Spleen (tissue), 11 donors: ENCODE results near the gene MICU1. TPM values are rescaled to one million over a fixed set of nuclear protein-coding genes. Genes with fewer than 3 reads are reported as not detected.

Source experiments
- DNase-seq: peaks from one replicate; pipeline ENCODE4 v3.0.0-alpha.2; 2020
- H3K27ac ChIP-seq, 8 donors: fragments of 200-600 bp; sonication (generic) in 7 of 8; 1 replicate in 4 of 8; 2 replicates in 4 of 8; pipeline versions ENCODE4 v1.5.0 to v1.8.0; 2016 to 2021; ENCODE audit warnings: inconsistent platforms in 4 of 8, mild to moderate bottlenecking in 4 of 8, moderate library complexity in 1 of 8
- H3K27me3 ChIP-seq, 7 donors: fragments of 200-600 bp; sonication (generic) in 6 of 7; replicated peaks in 1 of 7; 1 replicate in 4 of 7; 2 replicates in 3 of 7; pipeline versions ENCODE4 v1.5.0 to v1.8.0; 2016 to 2021; ENCODE audit warnings: inconsistent platforms in 3 of 7, mild to moderate bottlenecking in 1 of 7
- H3K36me3 ChIP-seq, 6 donors: fragments of 200-600 bp; sonication (generic) in 5 of 6; 1 replicate in 4 of 6; 2 replicates in 2 of 6; pipeline versions ENCODE4 v1.5.0 to v1.8.0; 2016 to 2021; ENCODE audit warnings: inconsistent platforms in 2 of 6
- H3K4me1 ChIP-seq, 6 donors: fragments of 200-600 bp; sonication (generic) in 5 of 6; 1 replicate in 3 of 6; 2 replicates in 3 of 6; pipeline versions ENCODE4 v1.5.0 to v1.8.0; 2016 to 2021; ENCODE audit warnings: inconsistent platforms in 3 of 6
- H3K4me3 ChIP-seq, 8 donors: fragments of 200-600 bp; sonication (generic) in 7 of 8; 1 replicate in 4 of 8; 2 replicates in 4 of 8; pipeline versions ENCODE4 v1.5.0 to v1.8.0; 2016 to 2021; ENCODE audit warnings: inconsistent platforms in 4 of 8, mild to moderate bottlenecking in 4 of 8, moderate library complexity in 2 of 8
- H3K9me3 ChIP-seq, 8 donors: fragments of 200-600 bp; sonication (generic) in 7 of 8; 1 replicate in 4 of 8; 2 replicates in 4 of 8; pipeline versions ENCODE4 v1.5.0 to v1.8.0; 2016 to 2021; ENCODE audit warnings: inconsistent platforms in 4 of 8
- CTCF ChIP-seq, 11 experiments: fragments of 200-600 bp in 7 of 11; fragments of 450-650 bp in 4 of 11; sonication (generic) in 4 of 11; IDR thresholded peaks in 8 of 11; conservative IDR thresholded peaks in 3 of 11; 1 replicate in 7 of 11; 2 replicates in 4 of 11; pipeline versions ENCODE4 v1.4.0 to v1.8.0; 2016 to 2021; ENCODE audit warnings: antibody characterized with exemption in 11 of 11, inconsistent platforms in 4 of 11, mild to moderate bottlenecking in 1 of 11
- POLR2A ChIP-seq, 3 donors: fragments of 450-650 bp; IDR thresholded peaks; one replicate each; pipeline ENCODE4 v1.5.1; 2017; ENCODE audit warnings: antibody characterized with exemption in 3 of 3, mild to moderate bottlenecking in 1 of 3
- POLR2AphosphoS5 ChIP-seq, 3 donors: sonication (generic); formaldehyde crosslinking; IDR thresholded peaks; one replicate each; pipeline ENCODE4 v1.5.1; 2017; ENCODE audit warnings: antibody characterized with exemption in 3 of 3
- WGBS, 5 donors: extraction: QIAGEN DNeasy Blood & Tissue Kit in 3 of 5; methylation state at CpG; one replicate each; pipeline versions ENCODE4 v1.1.5 to v1.1.7; 2013 to 2018; 5-methylcytosine and 5-hydroxymethylcytosine counted together
- intact Hi-C: fragments of 100-400 bp; cut with DNase I; formaldehyde crosslinking; loops from one replicate; pipeline ENCODE4 v1.15.0; 2023; ENCODE audit warnings: low total_unique reads
- polyA plus RNA-seq, 3 donors: library from polyadenylated mRNA; stranded (reverse); fragments of 200-250 nt; gene quantifications; one replicate each; pipeline ENCODE4 v1.2.1, GENCODE V29; 2013
- total RNA-seq, 7 donors: library from RNA; depleted of rRNA in 3 of 7; stranded (reverse); fragments of >200 nt in 3 of 7; fragmentation: NEBNext Ultra II Directional in 4 of 7; extraction: Animal tissue kit (Norgen Biotek cat#: 25700) in 4 of 7; gene quantifications; one replicate each; pipeline versions ENCODE4 v1.1.0 to v1.2.1, GENCODE V29; 2016 to 2021
- donor health status: healthy with polysubstance abuse.
- donor health status: DM: no; HTN: no; CAD: no; lungs with moderate emphysema.
- donor health status: DM: no; HTN: no; CAD: no.
- donor health status: Bipolar disorder and iron deficiency.
- donor health status: healthy.
- donor health status: DM: no; HTN: no; CAD: no.
- donor health status: DM: yes; HTN: yes; CAD: no.

The MICU1 gene
- total and polyA plus RNA-seq, 10 donors = 16.4 to 58.4 (median 46.5) TPM

- 90 to 96% (median 90%) methylated on average over 3 of the region's 3 CpGs for WGBS, 5 donors
- TF ChIP-seq POLR2AphosphoS5 (IDR thresholded peaks at IDR 0.05) (no peak), POLR2A (IDR thresholded peaks at IDR 0.05) (no peak), CTCF (IDR thresholded peaks at IDR 0.05 in 8 of 11, conservative IDR thresholded peaks at IDR 0.05 in 3 of 11) (no peak)
- peaks cover 0 to 5% (median 0%) of the 10 kb centered on the region in 6 donors for H3K4me1 ChIP-seq
- no peaks in the 10 kb centered on the region for H3K9me3 ChIP-seq
- no peak overlapping the region for H3K27ac ChIP-seq
- intact Hi-C loops = no loop called here
- DNase-seq = no peak
- peaks cover 0 to 31% (median 0%) of the 10 kb centered on the region in 6 donors for H3K36me3 ChIP-seq
- H3K27me3 ChIP-seq = no peaks in the 10 kb centered on the region
- H3K4me3 ChIP-seq = no peak overlapping the region
Measured at GRCh38 chr10:72462261-72462660, 163.6 kb downstream of the MICU1 start.

GRCh38 chr10:72461085-72461484, 164.8 kb downstream of the MICU1 start:
- TF ChIP-seq POLR2A (IDR thresholded peaks at IDR 0.05) = no peak
- intact Hi-C loops = no loop called here
- H3K4me1 ChIP-seq = peaks cover 0 to 17% (median 2%) of the 10 kb centered on the region in 6 donors
- no peaks in the 10 kb centered on the region for H3K9me3 ChIP-seq
- no peaks in the 10 kb centered on the region for H3K27me3 ChIP-seq
- peaks cover 0 to 31% (median 0%) of the 10 kb centered on the region in 6 donors for H3K36me3 ChIP-seq
- no peak for DNase-seq
- H3K27ac ChIP-seq = no peak overlapping the region
- 50 to 69% (median 64%) methylated on average over 2 of the region's 2 CpGs for WGBS, 5 donors
- no peak overlapping the region for H3K4me3 ChIP-seq

GRCh38 chr10:72460284-72460876, 165.5 kb downstream of the MICU1 start:
- H3K4me3 ChIP-seq = no peak overlapping the region
- no peaks in the 10 kb centered on the region for H3K9me3 ChIP-seq

GRCh38 chr10:72459301-72459700, 166.6 kb downstream of the MICU1 start:
- Histone ChIP-seq H3K27me3 (no peaks in the 10 kb centered on the region), H3K36me3 (peaks cover 0 to 35% (median 0%) of the 10 kb centered on the region in 6 donors), H3K4me1 (peaks cover 0 to 20% (median 2%) of the 10 kb centered on the region in 6 donors), H3K9me3 (no peaks in the 10 kb centered on the region), H3K4me3 (no peak overlapping the region), H3K27ac (no peak overlapping the region)
- DNase-seq = no peak
- 75 to 83% (median 77%) methylated on average over 3 of the region's 3 CpGs for WGBS, 5 donors
- intact Hi-C loops = no loop called here
- no peak for TF ChIP-seq CTCF (IDR thresholded peaks at IDR 0.05 in 8 of 11, conservative IDR thresholded peaks at IDR 0.05 in 3 of 11)
- no peak for TF ChIP-seq POLR2A (IDR thresholded peaks at IDR 0.05)
- no peak for TF ChIP-seq POLR2AphosphoS5 (IDR thresholded peaks at IDR 0.05)

More at GRCh38 chr10:72460284-72460876, 165.5 kb downstream of the MICU1 start:
- H3K27ac ChIP-seq = no peak overlapping the region
- peaks cover 0 to 20% (median 2%) of the 10 kb centered on the region in 6 donors for H3K4me1 ChIP-seq
- no peaks in the 10 kb centered on the region for H3K27me3 ChIP-seq
- intact Hi-C loops = no loop called here
- DNase-seq = no peak
- TF ChIP-seq POLR2A (IDR thresholded peaks at IDR 0.05) (no peak), POLR2AphosphoS5 (IDR thresholded peaks at IDR 0.05) (no peak), CTCF (IDR thresholded peaks at IDR 0.05 in 8 of 11, conservative IDR thresholded peaks at IDR 0.05 in 3 of 11) (no peak)
- peaks cover 0 to 31% (median 0%) of the 10 kb centered on the region in 6 donors for H3K36me3 ChIP-seq
